Fibroblast of skin of abdomen (primary cell): Measurements from ENCODE around the gene BIRC2.

Experiments used
- DNase-seq: peaks from one replicate; pipeline ENCODE4 v3.0.0-alpha.2; 2013

Gene BIRC2

DNA sequence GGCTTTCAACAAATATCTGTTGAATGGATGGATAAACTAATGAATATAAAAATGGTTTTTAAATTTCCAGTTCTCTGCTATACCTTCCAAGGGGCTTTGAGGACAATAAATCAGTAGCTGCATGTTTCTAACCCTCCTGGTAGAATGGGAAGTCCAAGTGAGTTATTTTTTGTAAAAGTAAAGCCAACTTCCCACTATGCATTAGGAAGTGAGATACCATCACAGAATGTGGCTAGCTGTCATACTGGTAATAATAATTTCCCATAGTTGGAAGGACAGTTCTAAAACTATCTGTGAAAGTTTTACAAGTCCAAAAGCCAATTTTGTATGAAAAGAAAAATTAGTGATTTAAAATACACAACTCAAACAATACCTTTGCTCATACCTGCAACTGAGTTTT is 55.5 kb downstream of the BIRC2 start:
- no peak for DNase-seq

DNA sequence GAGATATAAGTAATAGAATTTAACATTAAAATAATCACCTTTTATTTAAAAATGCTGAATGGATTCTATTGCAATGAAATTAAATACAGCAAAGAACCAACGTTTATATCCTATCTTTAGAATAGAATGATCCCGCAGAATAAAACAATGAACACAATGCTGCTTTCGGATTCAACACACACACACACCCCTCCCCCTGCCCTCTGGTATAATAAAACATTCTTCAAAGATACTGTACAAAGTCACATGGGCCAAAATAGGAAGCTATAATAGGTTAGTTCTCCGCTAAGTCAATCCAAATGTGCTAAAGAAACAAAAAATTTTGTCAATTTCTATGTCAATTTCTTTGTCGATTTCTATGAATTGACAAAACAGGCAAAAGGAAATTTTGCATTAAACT is 58.5 kb downstream of the BIRC2 start:
- no peak for DNase-seq

DNA sequence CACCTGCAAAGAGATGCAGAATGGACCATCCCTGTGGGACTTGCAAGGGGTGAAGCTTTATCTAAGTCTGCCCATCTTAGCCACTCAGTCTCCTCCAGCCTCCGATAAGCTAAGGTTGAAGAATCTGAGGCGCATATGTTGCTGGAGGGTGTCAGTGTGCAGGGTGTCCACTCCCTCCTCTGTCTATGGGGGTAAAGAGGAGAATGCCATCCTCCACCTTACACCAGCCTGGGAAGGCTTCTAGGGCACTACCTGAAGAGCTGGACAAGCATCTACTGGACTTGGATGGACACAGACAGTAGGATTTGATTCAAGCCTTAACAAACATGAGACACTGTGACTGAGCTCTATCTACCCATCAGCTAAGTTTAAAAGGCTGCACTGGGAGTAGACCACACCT is 59.1 kb downstream of the BIRC2 start:
- DNase-seq: no peak

- no peak for DNase-seq
These were observed 60.9 kb downstream of the BIRC2 start for GRCh38 chr11:102407901-102408300.

DNA sequence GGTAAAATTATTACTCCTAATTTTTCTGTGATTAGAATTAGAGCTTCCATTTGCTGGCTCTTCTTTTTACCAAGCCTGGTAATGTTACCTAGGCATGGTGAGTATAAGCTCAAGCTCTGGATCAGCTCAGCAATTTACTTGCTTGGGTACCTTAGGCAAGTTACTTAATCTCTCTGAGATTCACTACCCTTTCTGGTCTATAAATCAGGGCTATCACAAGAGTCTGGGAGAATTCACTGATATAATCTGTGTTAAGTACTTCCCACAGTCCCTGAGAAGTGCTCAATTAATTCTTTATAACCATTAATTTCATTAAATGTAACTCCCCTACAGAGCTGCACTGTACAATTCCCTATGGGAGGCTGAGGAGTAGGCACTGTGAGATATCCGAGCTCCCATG is 61.3 kb downstream of the BIRC2 start:
- DNase-seq: no peak

GRCh38 chr11:102410382-102410784 is 63.4 kb downstream of the BIRC2 start:
- DNase-seq: peak; percentile 59

- no peak for DNase-seq
These were observed 64.1 kb downstream of the BIRC2 start for GRCh38 chr11:102411142-102411541.

- no peak for DNase-seq
These were observed 66.5 kb downstream of the BIRC2 start for GRCh38 chr11:102413497-102413896.

DNA sequence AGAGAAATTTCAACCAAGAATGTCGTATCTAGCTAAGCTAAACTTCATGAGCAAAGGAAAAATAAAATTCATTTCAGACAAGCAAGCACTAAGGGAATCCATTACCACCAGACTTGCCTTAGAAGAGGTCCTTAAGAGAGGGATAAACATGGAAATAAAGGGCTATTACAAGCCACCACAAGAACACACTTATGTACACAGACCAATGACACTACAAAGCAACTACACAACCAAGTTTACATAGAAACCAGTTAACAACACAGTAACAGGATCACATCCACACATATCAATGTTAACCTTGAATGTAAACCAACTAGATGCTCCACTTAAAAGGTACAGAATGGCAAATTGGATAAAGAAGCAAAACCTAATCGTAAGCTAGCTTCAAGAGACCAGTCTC is 67.5 kb downstream of the BIRC2 start:
- DNase-seq: no peak

DNA sequence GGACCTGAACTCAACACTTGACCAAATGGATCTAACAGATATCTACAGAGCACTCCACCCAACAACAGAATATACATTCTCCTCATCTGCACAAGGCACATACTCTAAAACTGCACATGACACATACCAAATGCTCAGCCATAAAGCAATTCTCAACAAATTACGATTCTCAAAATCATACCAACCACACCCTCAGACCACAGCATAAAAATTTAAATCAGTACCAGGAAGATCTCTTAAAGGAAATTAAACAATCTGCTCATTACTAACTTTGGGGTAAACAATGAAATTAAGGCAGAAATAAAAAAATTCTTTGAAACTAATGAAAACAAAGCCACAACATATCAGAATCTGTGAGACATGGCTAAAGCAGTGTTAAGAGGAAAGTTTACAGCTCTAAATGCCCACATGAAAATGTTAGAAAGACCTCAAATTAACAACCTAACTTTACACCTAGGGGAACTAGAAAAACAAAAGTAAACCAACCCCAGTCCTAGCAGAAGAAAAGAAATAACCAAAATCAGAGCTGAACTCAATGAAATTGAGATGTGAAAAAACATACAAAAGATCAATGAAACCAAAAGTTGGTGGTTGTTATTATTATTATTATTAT is 68.4 kb downstream of the BIRC2 start:
- DNase-seq: no peak

GRCh38 chr11:102416976-102417375 is 70.0 kb downstream of the BIRC2 start:
- DNase-seq: no peak

DNA sequence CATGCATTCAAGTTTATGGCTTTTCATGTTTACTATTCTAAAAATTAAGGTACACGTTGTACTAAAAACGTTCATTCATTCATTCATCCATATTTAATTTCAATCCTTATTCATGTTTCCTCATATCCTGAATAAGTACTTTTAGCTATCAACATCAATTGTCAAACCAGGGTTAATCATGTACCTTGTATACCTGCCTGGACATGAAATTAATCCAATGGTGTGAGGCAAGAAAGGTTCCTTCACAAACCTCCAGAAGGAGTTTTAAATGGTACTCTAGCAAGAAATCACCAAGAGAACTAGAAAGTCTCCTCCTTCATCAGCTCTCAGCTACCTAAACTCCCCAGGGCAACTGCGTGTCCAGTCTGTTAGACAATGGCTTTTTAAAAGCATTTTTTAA is 72.2 kb downstream of the BIRC2 start:
- DNase-seq: no peak

DNA sequence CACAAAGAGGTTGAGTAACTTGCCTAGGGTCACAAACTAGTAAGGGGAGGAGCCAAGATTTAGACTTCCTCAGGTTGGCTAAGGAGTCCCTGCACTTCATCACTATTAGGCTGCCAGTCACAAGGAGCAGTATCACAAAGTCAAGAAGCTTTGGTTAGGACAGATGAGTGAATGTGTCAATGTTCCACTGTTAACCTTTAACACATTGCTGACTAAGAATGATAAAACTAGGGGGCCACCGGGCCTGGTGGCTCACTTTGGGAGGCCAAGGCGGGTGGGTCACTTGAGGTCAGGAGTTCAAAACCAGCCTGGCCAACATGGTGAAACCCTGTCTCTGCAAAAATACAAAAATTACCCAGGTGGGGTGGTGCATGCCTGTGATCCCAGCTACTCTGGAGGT is 73.5 kb downstream of the BIRC2 start:
- DNase-seq: no peak

DNA sequence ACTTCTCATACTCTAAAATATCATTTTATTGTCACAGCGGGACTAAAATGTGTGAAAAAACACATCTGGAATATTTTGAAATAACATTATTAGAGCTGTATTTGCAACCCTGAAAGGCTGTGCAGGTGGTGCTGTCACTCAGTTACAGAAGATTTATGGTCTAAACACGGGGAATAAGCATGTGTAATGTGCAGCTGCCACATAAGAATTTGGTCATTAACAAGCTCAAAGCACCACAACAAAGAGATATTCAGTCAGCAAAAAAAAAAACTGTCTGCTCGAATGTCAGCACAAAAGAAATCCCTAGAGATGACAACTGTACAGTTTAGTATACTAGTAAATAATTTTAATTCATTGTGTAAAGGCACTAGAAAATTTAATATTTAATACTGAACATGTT is 74.2 kb downstream of the BIRC2 start:
- DNase-seq: no peak

- no peak for DNase-seq
These were observed 76.1 kb downstream of the BIRC2 start for GRCh38 chr11:102422817-102423712.

DNA sequence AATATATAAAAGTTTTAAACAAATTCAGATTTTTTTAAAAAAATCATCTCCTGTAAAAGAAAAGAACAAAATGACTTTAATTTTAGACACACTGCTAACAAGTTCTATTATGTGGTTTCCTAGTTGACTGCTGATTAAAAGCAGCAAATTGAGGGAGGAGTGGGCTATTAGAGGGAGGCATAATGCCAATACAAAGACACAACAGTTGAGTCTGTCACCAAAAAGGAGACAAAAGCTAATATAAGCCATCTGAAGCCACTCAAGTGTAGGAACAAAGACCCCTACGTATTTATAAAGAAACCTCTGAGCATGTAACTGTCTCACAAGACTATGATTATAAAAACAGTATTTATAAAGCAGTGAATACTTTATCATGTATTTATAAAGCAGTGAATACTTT is 76.9 kb downstream of the BIRC2 start:
- DNase-seq: no peak

DNA sequence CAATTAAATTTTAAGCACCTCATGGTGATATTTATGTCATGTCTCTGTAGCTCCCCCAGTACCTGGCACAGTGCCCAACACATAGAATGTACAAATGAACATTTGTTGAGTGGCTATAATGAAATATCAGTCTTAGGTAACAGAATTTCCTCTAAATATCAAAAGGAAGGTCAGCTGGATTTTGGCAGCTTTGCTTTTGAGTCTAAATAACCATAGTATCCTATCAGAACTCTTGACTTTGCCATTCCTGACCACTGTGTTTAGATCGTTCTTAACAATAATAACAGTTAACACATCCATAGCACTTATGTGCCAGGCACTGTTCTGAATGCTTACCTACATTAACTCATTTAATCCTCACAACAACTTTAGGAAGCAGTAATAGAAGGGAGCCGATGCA is 79.0 kb downstream of the BIRC2 start:
- DNase-seq: no peak

GRCh38 chr11:102426570-102426969 is 79.6 kb downstream of the BIRC2 start:
- DNase-seq: no peak

GRCh38 chr11:102427068-102427467 is 80.1 kb downstream of the BIRC2 start:
- DNase-seq: no peak
